CD14-positive monocyte (primary cell): Measurements from ENCODE around the gene PTGDS. TPM values are rescaled to one million over a fixed set of nuclear protein-coding genes. Genes with fewer than 3 reads are reported as not detected.
A peak's percentile ranks its signal among the peaks of the same experiment; 100 is the strongest.

Experiments used
- DNase-seq, 3 donors: peaks; one replicate each; pipeline ENCODE4 v3.0.0-alpha.2; 2011 to 2022
- H2AFZ ChIP-seq: 2 replicates; pipeline ENCODE4 v1.6.0; 2012; ENCODE audit warnings: mild to moderate bottlenecking, low read depth, low read length, inconsistent platforms; ENCODE audit not compliant: insufficient read depth, poor library complexity, severe bottlenecking
- H3K27ac ChIP-seq, 2 donors: 1 replicate in 1 of 2; 2 replicates in 1 of 2; pipeline ENCODE4 v1.5.1; 2012 to 2013; ENCODE audit warnings: low read length in 2 of 2, control low read depth in 1 of 2, inconsistent platforms in 1 of 2, low read depth in 1 of 2, mild to moderate bottlenecking in 1 of 2
- H3K27me3 ChIP-seq, 2 donors: one replicate each; pipeline versions ENCODE4 v1.6.0 to v1.6.1; 2011 to 2013; ENCODE audit warnings: low read length in 2 of 2; ENCODE audit not compliant: control insufficient read depth in 2 of 2, insufficient read depth in 2 of 2
- H3K36me3 ChIP-seq, 2 donors: replicated peaks in 1 of 2; 1 replicate in 1 of 2; 2 replicates in 1 of 2; pipeline versions ENCODE4 v1.5.1 to v1.6.1; 2012 to 2013; ENCODE audit warnings: low read length in 2 of 2, control low read depth in 1 of 2, inconsistent platforms in 1 of 2, mild to moderate bottlenecking in 1 of 2; ENCODE audit not compliant: insufficient read depth in 2 of 2, control insufficient read depth in 1 of 2
- H3K4me1 ChIP-seq, 2 donors: 1 replicate in 1 of 2; 2 replicates in 1 of 2; pipeline versions ENCODE4 v1.5.1 to v1.6.1; 2012 to 2013; ENCODE audit warnings: low read length in 2 of 2, control low read depth in 1 of 2, inconsistent platforms in 1 of 2, mild to moderate bottlenecking in 1 of 2, moderate library complexity in 1 of 2; ENCODE audit not compliant: insufficient read depth in 2 of 2, control insufficient read depth in 1 of 2
- H3K4me2 ChIP-seq: replicated peaks from 2 replicates; pipeline ENCODE3; 2012; ENCODE audit warnings: low read length, moderate library complexity, mild to moderate bottlenecking; ENCODE audit not compliant: poor library complexity, severe bottlenecking; ENCODE audit errors: extremely low read depth
- H3K4me3 ChIP-seq, 3 experiments: fragments of 200-600 bp in 1 of 3; sonication (generic) in 1 of 3; replicated peaks in 1 of 3; 1 replicate in 2 of 3; 2 replicates in 1 of 3; pipeline ENCODE4 v1.5.1; 2011 to 2013; ENCODE audit warnings: low read length in 3 of 3, mild to moderate bottlenecking in 3 of 3, control low read depth in 2 of 3, low read depth in 2 of 3, inconsistent platforms in 1 of 3, moderate library complexity in 1 of 3
- H3K79me2 ChIP-seq: 2 replicates; pipeline ENCODE4 v1.6.0; 2012; ENCODE audit warnings: mild to moderate bottlenecking, control low read depth, inconsistent platforms, low read length, moderate library complexity; ENCODE audit not compliant: insufficient read depth
- H3K9ac ChIP-seq: 2 replicates; pipeline ENCODE4 v1.6.0; 2017; ENCODE audit warnings: low read length, mild to moderate bottlenecking; ENCODE audit not compliant: insufficient read depth, poor library complexity, severe bottlenecking
- H3K9me3 ChIP-seq, 2 donors: replicated peaks in 1 of 2; 1 replicate in 1 of 2; 2 replicates in 1 of 2; pipeline versions ENCODE4 v1.5.1 to v1.6.1; 2012 to 2013; ENCODE audit warnings: low read length in 2 of 2, control low read depth in 1 of 2; ENCODE audit not compliant: control insufficient read depth in 1 of 2, insufficient read depth in 1 of 2
- H4K20me1 ChIP-seq: 2 replicates; pipeline ENCODE4 v1.6.0; 2012; ENCODE audit warnings: mild to moderate bottlenecking, low read length, control low read depth, moderate library complexity; ENCODE audit not compliant: insufficient read depth
- H3K27ac Mint-ChIP-seq, 7 donors: one replicate each; pipeline ENCODE4 v1.8.0; 2020; ENCODE audit warnings: mild to moderate bottlenecking in 7 of 7, mixed read lengths in 7 of 7, moderate library complexity in 6 of 7, inconsistent platforms in 2 of 7
- H3K27me3 Mint-ChIP-seq, 3 donors: one replicate each; pipeline ENCODE4 v1.8.0; 2021 to 2022; ENCODE audit warnings: low read depth in 3 of 3, mild to moderate bottlenecking in 3 of 3, mixed read lengths in 3 of 3, moderate library complexity in 3 of 3, inconsistent platforms in 1 of 3
- H3K36me3 Mint-ChIP-seq, 2 donors: one replicate each; pipeline ENCODE4 v1.8.0; 2020; ENCODE audit warnings: mixed read lengths in 2 of 2, inconsistent platforms in 1 of 2, mild to moderate bottlenecking in 1 of 2
- H3K4me1 Mint-ChIP-seq: one replicate; pipeline ENCODE4 v1.8.0; 2020; ENCODE audit warnings: mild to moderate bottlenecking, mixed read lengths
- H3K4me3 Mint-ChIP-seq, 2 donors: one replicate each; pipeline ENCODE4 v1.8.0; 2020; ENCODE audit warnings: mild to moderate bottlenecking in 2 of 2, mixed read lengths in 2 of 2, moderate library complexity in 1 of 2
- H3K9me3 Mint-ChIP-seq, 7 donors: one replicate each; pipeline ENCODE4 v1.8.0; 2020 to 2022; ENCODE audit warnings: mixed read lengths in 7 of 7, mild to moderate bottlenecking in 6 of 7, moderate library complexity in 6 of 7, inconsistent platforms in 2 of 7
- WGBS: methylation state at CpG from one replicate; pipeline ENCODE4 v1.1.5; 2013; ENCODE audit warnings: missing lambda C conversion rate; ENCODE audit not compliant: insufficient coverage; 5-methylcytosine and 5-hydroxymethylcytosine counted together
- intact Hi-C, 2 donors: fragments of 100-400 bp; cut with micrococcal nuclease; formaldehyde crosslinking; loops; one replicate each; pipeline versions ENCODE4 v1.15.0 to v1.15.1; 2023
- polyA plus RNA-seq, 3 donors: library from polyadenylated mRNA; depleted of rRNA in 1 of 3; unstranded in 2 of 3; stranded (reverse) in 1 of 3; fragments of 300-500 nt in 2 of 3; fragments of >200 nt in 1 of 3; fragmentation: Illumina TruSeq in 2 of 3; gene quantifications; 1 replicate in 2 of 3; 2 replicates in 1 of 3; pipeline ENCODE4 v1.2.3, GENCODE V29; 2012 to 2021
- TF ChIP-seq, protein P1 (sequence below): fragments of 200-600 bp; IDR thresholded peaks from one replicate; pipeline ENCODE4 v1.8.0; 2022; ENCODE audit warnings: antibody characterized with exemption, mild to moderate bottlenecking

The PTGDS gene
- polyA plus RNA-seq, 3 donors = 0.34 to 1.5 TPM; not detected in 1

- Histone ChIP-seq H2AFZ (no peak overlapping the region), H3K9me3 (no peaks in the 10 kb centered on the region), H4K20me1 (peaks cover 10% of the 10 kb centered on the region), H3K4me1 (peaks cover 44 to 56% of the 10 kb centered on the region in 2 donors), H3K4me2 (no peak overlapping the region), H3K9ac (no peak overlapping the region), H3K36me3 (no peaks in the 10 kb centered on the region), H3K79me2 (peaks cover 34% of the 10 kb centered on the region), H3K27me3 (no peaks in the 10 kb centered on the region), H3K27ac (no peak overlapping the region), H3K4me3 (no peak overlapping the region)
- H3K9me3 Mint-ChIP-seq = peaks cover 0 to 4% (median 0%) of the 10 kb centered on the region in 7 donors
- intact Hi-C loops = no loop called here
- H3K27ac Mint-ChIP-seq = no peak overlapping the region
- TF ChIP-seq, protein P1, sequence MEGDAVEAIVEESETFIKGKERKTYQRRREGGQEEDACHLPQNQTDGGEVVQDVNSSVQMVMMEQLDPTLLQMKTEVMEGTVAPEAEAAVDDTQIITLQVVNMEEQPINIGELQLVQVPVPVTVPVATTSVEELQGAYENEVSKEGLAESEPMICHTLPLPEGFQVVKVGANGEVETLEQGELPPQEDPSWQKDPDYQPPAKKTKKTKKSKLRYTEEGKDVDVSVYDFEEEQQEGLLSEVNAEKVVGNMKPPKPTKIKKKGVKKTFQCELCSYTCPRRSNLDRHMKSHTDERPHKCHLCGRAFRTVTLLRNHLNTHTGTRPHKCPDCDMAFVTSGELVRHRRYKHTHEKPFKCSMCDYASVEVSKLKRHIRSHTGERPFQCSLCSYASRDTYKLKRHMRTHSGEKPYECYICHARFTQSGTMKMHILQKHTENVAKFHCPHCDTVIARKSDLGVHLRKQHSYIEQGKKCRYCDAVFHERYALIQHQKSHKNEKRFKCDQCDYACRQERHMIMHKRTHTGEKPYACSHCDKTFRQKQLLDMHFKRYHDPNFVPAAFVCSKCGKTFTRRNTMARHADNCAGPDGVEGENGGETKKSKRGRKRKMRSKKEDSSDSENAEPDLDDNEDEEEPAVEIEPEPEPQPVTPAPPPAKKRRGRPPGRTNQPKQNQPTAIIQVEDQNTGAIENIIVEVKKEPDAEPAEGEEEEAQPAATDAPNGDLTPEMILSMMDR = no peak
- peaks cover 35% of the 10 kb centered on the region for H3K4me1 Mint-ChIP-seq
- H3K27me3 Mint-ChIP-seq = peaks cover 4 to 7% (median 6%) of the 10 kb centered on the region in 3 donors
- H3K36me3 Mint-ChIP-seq = peaks cover 0 to 4% of the 10 kb centered on the region in 2 donors
- H3K4me3 Mint-ChIP-seq = peak overlapping the region in 1 of 2 donors; percentile 69
- WGBS = 60% methylated on average over 4 of the region's 4 CpGs
- no peak for DNase-seq
Observed at GRCh38 chr9:137026828-137027227, 49.5 kb downstream of the PTGDS start.

- peak within 1 kb of the TSS; percentile 77 for H3K9ac ChIP-seq
- H3K9me3 Mint-ChIP-seq = no peaks in the 10 kb centered on the region
- peaks cover 42% of the 10 kb centered on the region for H3K79me2 ChIP-seq
- WGBS = 4% methylated on average over 95 of the region's 95 CpGs
- peaks cover 12% of the 10 kb centered on the region for H4K20me1 ChIP-seq
- H3K27ac ChIP-seq = peak within 1 kb of the TSS; percentile 83 to 92
- TF ChIP-seq, protein P1 = no peak
- peaks cover 0 to 4% of the 10 kb centered on the region in 2 donors for H3K36me3 Mint-ChIP-seq
- H3K4me2 ChIP-seq = peak within 1 kb of the TSS; percentile 98
- peak within 1 kb of the TSS; percentile 73 for H2AFZ ChIP-seq
- H3K27me3 Mint-ChIP-seq = peaks cover 4 to 7% (median 6%) of the 10 kb centered on the region in 3 donors
- H3K4me1 Mint-ChIP-seq = peaks cover 38% of the 10 kb centered on the region
- intact Hi-C loops = no loop called here
- H3K27ac Mint-ChIP-seq = peak within 1 kb of the TSS in 5 of 7 donors; percentile 30 to 94 (median 87)
- H3K4me3 Mint-ChIP-seq = peak within 1 kb of the TSS; percentile 73 to 92
- H3K36me3 ChIP-seq = no peaks in the 10 kb centered on the region
- H3K4me3 ChIP-seq = peak within 1 kb of the TSS; percentile 41 to 88 (median 68)
- DNase-seq = peak in 1 of 3 donors; percentile 42
- no peaks in the 10 kb centered on the region for H3K9me3 ChIP-seq
- peaks cover 48 to 58% of the 10 kb centered on the region in 2 donors for H3K4me1 ChIP-seq
- H3K27me3 ChIP-seq = no peaks in the 10 kb centered on the region
Observed at GRCh38 chr9:137027369-137028262, 50.3 kb downstream of the PTGDS start, which contains the start of gene ABCA2. Gene ABCA2 (minus strand): TSS chr9:137028237. CDS start chr9:137028140, 97 bp downstream.
